ENCODE data around the gene BECN2.

DNA sequence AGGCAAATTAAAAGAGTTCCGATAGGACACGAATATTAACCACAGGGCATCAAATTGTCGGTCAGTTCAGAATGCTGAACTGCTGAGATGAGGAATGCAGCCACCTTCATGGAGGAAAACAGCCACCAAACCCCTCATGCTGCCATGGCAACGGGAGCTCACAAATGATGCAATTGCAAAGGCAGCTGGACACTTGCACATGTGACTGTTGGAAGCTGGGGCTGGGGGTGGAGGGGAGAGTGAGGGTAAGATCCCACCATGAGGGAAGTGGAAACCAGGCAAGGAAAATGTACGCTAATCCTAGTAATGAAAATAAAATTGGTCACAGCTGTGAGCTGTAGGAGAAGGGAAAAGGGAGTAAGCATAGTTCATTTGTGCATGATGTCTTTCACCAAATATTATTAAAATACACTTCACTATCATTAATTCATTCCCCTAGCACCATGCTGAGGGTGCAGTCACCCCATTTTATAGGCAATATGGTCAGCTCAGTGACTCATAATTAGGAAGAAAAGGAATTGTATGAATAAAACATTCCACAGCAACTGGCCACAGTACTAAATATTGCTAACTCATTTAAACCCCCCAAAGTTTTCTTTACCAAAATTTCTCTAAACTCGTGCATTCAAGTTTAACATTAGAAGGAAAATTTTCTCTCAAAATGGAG lies 15.3 kb downstream of the BECN2 start:
- TF ChIP-seq EZH2phosphoT487 (IDR thresholded peaks at IDR 0.05; ENCODE audit: low read length) (no peak), CTCF (IDR thresholded peaks at IDR 0.05; ENCODE audit: low read length) (no peak)

All from MM.1S (cell line).